Effector memory CD4-positive, alpha-beta T cell (primary cell): ENCODE results near the gene TBL2.
A peak's percentile ranks its signal among the peaks of the same experiment; 100 is the strongest.

Source experiments
- DNase-seq, 3 donors: peaks; one replicate each; pipeline ENCODE4 v3.0.0-alpha.2; 2020
- H3K27ac ChIP-seq: 2 replicates; pipeline ENCODE4 v1.7.0; 2013; ENCODE audit warnings: mild to moderate bottlenecking, low read length, moderate library complexity; ENCODE audit not compliant: insufficient read depth, poor library complexity, severe bottlenecking
- H3K27me3 ChIP-seq: replicated peaks from 2 replicates; pipeline ENCODE4 v1.7.0; 2013; ENCODE audit warnings: mild to moderate bottlenecking, low read length; ENCODE audit not compliant: insufficient read depth, control insufficient read depth, poor library complexity, severe bottlenecking
- H3K36me3 ChIP-seq: 2 replicates; pipeline ENCODE4 v1.7.0; 2013; ENCODE audit warnings: mild to moderate bottlenecking, low read length, moderate library complexity; ENCODE audit not compliant: control insufficient read depth, insufficient read depth
- H3K4me1 ChIP-seq: 2 replicates; pipeline ENCODE4 v1.7.0; 2013; ENCODE audit warnings: low read length, mild to moderate bottlenecking; ENCODE audit not compliant: control insufficient read depth, insufficient read depth, poor library complexity, severe bottlenecking
- H3K4me3 ChIP-seq: 2 replicates; pipeline ENCODE4 v1.7.0; 2013; ENCODE audit warnings: low read length, low read depth, mild to moderate bottlenecking; ENCODE audit not compliant: insufficient read depth, poor library complexity, severe bottlenecking
- H3K9me3 ChIP-seq: 2 replicates; pipeline ENCODE4 v1.7.0; 2013; ENCODE audit warnings: mild to moderate bottlenecking, low read length, moderate library complexity; ENCODE audit not compliant: control insufficient read depth

The TBL2 gene

GRCh38 chr7:73606801-73607691, 28.7 kb upstream of the TBL2 start:
- H3K4me1 ChIP-seq, result no peaks in the 10 kb centered on the region
- no peak overlapping the region for H3K4me3 ChIP-seq
- H3K27me3 ChIP-seq, result no peaks in the 10 kb centered on the region
- no peaks in the 10 kb centered on the region for H3K9me3 ChIP-seq
- H3K36me3 ChIP-seq, result no peaks in the 10 kb centered on the region
- peak; percentile 32 to 62 (median 53) for DNase-seq
- H3K27ac ChIP-seq, result no peak overlapping the region

DNA sequence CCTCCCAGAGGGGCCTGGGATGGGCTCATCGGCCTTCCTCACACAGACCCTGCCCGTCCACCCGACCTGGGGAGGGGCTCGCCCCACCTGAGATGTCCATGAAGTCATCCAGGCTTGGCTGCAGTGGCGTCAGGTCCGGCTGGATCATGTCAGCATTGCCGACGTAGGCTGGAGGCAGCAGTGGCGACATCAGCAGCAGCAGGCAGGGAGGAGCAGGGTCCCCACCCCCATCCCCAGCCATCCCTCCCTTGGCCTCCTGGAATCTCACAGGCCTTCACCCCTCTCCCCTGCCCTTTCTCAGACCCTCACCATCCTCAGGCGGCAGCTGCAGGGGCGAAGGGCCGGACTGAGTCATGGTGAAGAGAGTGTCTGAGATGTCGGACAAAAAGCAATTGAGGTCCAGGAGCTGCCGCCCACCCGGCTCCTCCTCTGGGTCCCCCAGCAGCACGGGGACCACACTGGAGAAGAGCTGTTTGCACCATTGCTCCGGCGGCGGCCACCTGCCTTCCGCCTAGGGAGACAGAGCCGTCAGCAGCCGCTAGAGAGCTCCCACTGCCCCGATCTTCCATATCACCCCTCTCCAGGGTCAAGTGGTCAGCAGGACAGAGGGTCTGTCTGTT, 27.3 kb upstream of the TBL2 start:
- no peaks in the 10 kb centered on the region for H3K4me1 ChIP-seq
- H3K27me3 ChIP-seq, result no peaks in the 10 kb centered on the region
- H3K4me3 ChIP-seq, result no peak overlapping the region

GRCh38 chr7:73602721-73603651, 24.6 kb upstream of the TBL2 start:
- Histone ChIP-seq H3K27me3 (no peaks in the 10 kb centered on the region), H3K4me3 (no peak overlapping the region), H3K36me3 (no peaks in the 10 kb centered on the region), H3K27ac (no peak overlapping the region), H3K4me1 (no peaks in the 10 kb centered on the region), H3K9me3 (no peaks in the 10 kb centered on the region)
- DNase-seq, result no peak

More for the DNA sequence above, 27.3 kb upstream of the TBL2 start:
- no peaks in the 10 kb centered on the region for H3K9me3 ChIP-seq
- no peak overlapping the region for H3K27ac ChIP-seq
- DNase-seq, result no peak
- H3K36me3 ChIP-seq, result no peaks in the 10 kb centered on the region

DNA sequence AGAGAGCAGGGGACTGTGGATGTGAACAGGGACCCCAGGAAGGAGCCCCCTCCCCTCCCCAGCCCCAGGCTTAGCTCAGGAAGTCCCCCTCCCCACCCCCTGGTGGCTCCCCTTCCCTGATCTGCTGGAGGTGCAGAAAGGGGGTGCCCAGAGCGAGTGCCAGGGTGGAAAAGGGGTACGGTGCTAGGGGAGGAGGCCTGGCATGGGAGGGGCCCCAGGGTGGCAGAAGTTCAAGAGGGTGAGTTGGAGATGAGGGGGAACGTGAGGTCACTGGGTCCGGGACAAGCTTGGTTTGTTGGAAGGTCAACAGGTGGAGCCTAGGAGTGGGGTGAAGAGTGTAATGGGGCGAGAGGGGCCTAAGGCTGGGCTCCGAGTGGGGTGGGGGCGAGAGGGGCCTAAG, 21.5 kb upstream of the TBL2 start:
- no peak for DNase-seq
- H3K4me1 ChIP-seq, result no peaks in the 10 kb centered on the region
- H3K4me3 ChIP-seq, result no peak overlapping the region
- no peaks in the 10 kb centered on the region for H3K27me3 ChIP-seq
- H3K9me3 ChIP-seq, result no peaks in the 10 kb centered on the region
- H3K27ac ChIP-seq, result no peak overlapping the region
- no peaks in the 10 kb centered on the region for H3K36me3 ChIP-seq

GRCh38 chr7:73599151-73599882, 20.9 kb upstream of the TBL2 start:
- Histone ChIP-seq H3K27me3 (no peaks in the 10 kb centered on the region), H3K27ac (no peak overlapping the region), H3K36me3 (no peaks in the 10 kb centered on the region), H3K9me3 (no peaks in the 10 kb centered on the region), H3K4me1 (no peaks in the 10 kb centered on the region), H3K4me3 (no peak overlapping the region)
- DNase-seq, result no peak

DNA sequence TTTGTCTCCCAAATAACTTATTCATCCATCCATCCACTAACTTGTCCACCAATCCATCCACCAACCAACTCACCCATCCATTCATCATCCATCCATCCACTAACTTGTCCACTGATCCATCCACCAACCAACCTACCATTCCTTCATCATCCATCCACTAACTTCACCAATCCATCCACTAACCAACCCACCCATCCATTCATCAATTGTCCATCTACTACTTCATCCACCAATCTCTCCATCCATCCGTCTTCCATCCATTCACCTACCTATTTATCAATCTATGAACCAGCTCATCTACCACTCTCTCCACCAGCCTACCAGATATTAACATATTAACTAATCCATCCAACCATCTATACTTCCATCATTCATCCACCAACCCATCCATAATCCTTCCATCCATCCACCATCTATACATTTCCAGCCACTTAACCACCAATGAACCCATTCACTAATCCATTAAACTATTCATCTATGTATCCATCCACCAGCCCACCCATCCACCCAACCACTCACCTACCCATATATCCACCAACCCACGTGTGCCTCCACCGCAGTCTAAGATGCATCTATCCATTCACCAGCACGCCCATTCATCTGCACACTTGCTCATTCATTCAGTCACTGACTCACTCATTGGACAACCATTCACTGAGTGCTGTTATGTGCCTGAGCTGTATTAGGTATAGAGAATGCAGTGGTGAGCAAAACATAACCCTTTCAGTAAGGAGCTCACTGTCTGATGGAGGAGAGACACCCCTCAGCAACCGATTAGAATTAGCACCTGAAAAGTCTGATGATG, 19.8 kb upstream of the TBL2 start:
- no peak overlapping the region for H3K4me3 ChIP-seq
- H3K4me1 ChIP-seq, result no peaks in the 10 kb centered on the region
- no peaks in the 10 kb centered on the region for H3K36me3 ChIP-seq
- no peak overlapping the region for H3K27ac ChIP-seq
- H3K9me3 ChIP-seq, result no peaks in the 10 kb centered on the region
- no peak for DNase-seq
- no peaks in the 10 kb centered on the region for H3K27me3 ChIP-seq

GRCh38 chr7:73596191-73597065, 18.0 kb upstream of the TBL2 start:
- no peak for DNase-seq
- H3K36me3 ChIP-seq, result no peaks in the 10 kb centered on the region
- H3K27ac ChIP-seq, result no peak overlapping the region
- H3K4me3 ChIP-seq, result no peak overlapping the region
- H3K27me3 ChIP-seq, result no peaks in the 10 kb centered on the region
- H3K9me3 ChIP-seq, result no peaks in the 10 kb centered on the region
- no peaks in the 10 kb centered on the region for H3K4me1 ChIP-seq

DNA sequence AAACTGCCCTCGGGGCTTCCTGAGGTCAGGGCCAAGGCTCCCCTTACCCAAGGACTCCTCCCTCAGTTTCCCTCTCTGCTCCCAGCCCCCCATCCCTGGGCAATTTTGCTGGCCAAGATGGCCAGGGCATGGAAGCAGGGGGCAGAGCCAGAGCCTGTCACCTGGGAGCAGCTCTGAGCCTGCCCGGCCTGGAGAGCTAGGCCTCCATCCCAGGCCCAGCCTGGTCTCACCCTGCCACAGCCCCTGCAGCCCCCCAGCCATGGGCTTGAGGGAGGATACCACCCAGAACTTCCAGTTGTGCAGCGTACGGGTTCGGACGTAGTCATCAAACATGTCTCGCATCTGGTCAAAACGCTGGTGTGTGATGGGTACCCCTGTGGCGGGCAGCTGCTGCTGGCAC, 17.0 kb upstream of the TBL2 start:
- Histone ChIP-seq H3K36me3 (no peaks in the 10 kb centered on the region), H3K4me3 (no peak overlapping the region), H3K27ac (no peak overlapping the region), H3K27me3 (no peaks in the 10 kb centered on the region), H3K9me3 (no peaks in the 10 kb centered on the region), H3K4me1 (no peaks in the 10 kb centered on the region)
- DNase-seq, result no peak
